Measurements from ENCODE around the gene VIPR2.

DNA sequence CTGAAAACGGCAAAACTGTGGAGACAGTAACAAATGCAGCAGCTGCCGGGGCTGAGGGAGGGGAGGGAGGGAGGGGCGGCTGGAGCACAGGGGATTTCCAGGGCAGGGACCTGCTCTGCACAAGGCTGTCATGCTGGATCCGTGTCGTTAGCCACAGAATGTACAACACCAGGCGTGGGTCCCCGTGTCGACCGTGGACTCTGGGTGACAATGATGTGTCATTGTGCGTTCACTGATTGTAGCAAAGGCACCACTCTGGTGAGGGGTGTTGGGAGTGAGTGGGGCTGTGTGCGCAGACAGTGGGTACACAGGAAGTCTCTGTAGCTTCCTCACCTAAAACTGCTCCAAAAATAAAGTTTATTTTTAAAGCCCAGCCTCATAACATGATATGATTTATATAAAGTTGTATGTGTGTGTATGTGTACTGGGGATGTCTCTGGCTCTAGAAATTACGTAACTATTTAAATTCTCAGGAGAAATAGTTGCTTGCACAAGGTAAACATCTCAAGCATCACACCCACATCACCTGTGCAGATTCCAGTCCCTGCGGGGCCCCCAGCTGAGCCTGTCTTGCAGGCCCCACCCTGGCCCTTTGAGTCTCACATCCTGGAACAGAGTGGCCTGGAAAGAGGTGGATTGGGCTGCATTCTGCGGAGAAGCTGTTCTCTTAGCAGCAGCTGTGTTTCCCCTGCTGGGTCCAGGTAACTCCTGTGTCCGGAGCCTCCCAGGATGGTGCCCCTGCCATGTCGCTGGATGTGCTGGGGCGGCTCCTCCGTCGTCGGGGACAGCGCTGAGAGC is 152.6 kb downstream of the VIPR2 start:
- TF ChIP-seq, protein P1, sequence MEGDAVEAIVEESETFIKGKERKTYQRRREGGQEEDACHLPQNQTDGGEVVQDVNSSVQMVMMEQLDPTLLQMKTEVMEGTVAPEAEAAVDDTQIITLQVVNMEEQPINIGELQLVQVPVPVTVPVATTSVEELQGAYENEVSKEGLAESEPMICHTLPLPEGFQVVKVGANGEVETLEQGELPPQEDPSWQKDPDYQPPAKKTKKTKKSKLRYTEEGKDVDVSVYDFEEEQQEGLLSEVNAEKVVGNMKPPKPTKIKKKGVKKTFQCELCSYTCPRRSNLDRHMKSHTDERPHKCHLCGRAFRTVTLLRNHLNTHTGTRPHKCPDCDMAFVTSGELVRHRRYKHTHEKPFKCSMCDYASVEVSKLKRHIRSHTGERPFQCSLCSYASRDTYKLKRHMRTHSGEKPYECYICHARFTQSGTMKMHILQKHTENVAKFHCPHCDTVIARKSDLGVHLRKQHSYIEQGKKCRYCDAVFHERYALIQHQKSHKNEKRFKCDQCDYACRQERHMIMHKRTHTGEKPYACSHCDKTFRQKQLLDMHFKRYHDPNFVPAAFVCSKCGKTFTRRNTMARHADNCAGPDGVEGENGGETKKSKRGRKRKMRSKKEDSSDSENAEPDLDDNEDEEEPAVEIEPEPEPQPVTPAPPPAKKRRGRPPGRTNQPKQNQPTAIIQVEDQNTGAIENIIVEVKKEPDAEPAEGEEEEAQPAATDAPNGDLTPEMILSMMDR (IDR thresholded peaks at IDR 0.05) = no peak
- TF ChIP-seq EZH2 (IDR thresholded peaks at IDR 0.05) = peak; percentile 73
- TF ChIP-seq EZH2phosphoT487 (IDR thresholded peaks at IDR 0.05) = no peak
